ENCODE results near the gene RCBTB2.

DNA sequence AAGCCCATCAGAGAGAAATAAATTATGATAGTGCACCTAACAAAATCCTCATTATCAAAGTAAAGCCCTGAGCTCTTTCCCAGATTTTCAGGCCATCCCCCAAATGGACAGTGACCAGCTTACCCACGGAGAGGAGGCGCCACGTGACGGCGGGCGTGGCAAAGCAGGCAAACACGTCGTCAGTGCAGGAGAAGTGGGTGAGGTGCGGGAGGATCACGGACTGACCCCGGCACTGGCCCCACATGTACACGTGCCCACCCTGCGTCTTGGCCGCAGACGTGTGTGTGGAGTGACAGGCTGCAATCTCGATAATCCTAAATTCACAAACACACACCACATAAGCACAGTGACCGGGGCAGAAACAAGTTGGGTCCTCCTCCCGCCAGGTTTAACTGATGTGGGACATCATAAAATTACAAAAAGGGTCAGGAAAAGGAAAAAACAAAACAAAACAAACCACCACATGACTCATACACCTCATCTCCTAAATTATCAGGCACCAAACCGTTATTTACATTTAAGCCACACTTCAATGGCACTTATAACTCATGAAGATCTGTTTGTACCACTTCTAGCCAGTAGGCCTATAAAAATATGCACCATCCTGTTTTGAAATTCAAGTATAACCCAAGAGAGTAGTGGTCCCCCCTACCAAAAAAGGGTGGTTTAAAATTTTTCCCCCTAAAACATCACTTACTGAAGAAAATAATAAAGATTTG lies 30.1 kb downstream of the RCBTB2 start:
- no peak for TF ChIP-seq POLR2A (IDR thresholded peaks at IDR 0.05)
- TF ChIP-seq, protein P1, sequence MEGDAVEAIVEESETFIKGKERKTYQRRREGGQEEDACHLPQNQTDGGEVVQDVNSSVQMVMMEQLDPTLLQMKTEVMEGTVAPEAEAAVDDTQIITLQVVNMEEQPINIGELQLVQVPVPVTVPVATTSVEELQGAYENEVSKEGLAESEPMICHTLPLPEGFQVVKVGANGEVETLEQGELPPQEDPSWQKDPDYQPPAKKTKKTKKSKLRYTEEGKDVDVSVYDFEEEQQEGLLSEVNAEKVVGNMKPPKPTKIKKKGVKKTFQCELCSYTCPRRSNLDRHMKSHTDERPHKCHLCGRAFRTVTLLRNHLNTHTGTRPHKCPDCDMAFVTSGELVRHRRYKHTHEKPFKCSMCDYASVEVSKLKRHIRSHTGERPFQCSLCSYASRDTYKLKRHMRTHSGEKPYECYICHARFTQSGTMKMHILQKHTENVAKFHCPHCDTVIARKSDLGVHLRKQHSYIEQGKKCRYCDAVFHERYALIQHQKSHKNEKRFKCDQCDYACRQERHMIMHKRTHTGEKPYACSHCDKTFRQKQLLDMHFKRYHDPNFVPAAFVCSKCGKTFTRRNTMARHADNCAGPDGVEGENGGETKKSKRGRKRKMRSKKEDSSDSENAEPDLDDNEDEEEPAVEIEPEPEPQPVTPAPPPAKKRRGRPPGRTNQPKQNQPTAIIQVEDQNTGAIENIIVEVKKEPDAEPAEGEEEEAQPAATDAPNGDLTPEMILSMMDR (IDR thresholded peaks at IDR 0.05) = no peak
- TF ChIP-seq POLR2AphosphoS5 (IDR thresholded peaks at IDR 0.05) = no peak

Measured in breast epithelium (tissue), 3 donors.